ENCODE results near the gene FLT1.

The FLT1 gene

GRCh38 chr13:28349907-28350654 lies 144.8 kb downstream of the FLT1 start:
- no peak for DNase-seq (ENCODE audit: low spot score)
- FAIRE-seq, result no peak

GRCh38 chr13:28349371-28349770 lies 145.6 kb downstream of the FLT1 start:
- FAIRE-seq, result no peak

GRCh38 chr13:28347456-28348371 lies 147.2 kb downstream of the FLT1 start:
- DNase-seq (ENCODE audit: low spot score), result no peak
- no peak for FAIRE-seq

More at GRCh38 chr13:28349371-28349770, 145.6 kb downstream of the FLT1 start:
- no peak for DNase-seq (ENCODE audit: low spot score)

GRCh38 chr13:28346154-28346553 lies 148.8 kb downstream of the FLT1 start:
- FAIRE-seq (no peak), DNase-seq (ENCODE audit: low spot score) (no peak)

GRCh38 chr13:28344163-28344562 lies 150.8 kb downstream of the FLT1 start:
- no peak for FAIRE-seq
- no peak for DNase-seq (ENCODE audit: low spot score)

GRCh38 chr13:28342251-28342650 lies 152.7 kb downstream of the FLT1 start:
- no peak for FAIRE-seq
- no peak for DNase-seq (ENCODE audit: low spot score)

GRCh38 chr13:28340272-28340793 lies 154.6 kb downstream of the FLT1 start:
- FAIRE-seq (no peak), DNase-seq (ENCODE audit: low spot score) (no peak)

- DNase-seq (ENCODE audit: low spot score), result no peak
- FAIRE-seq, result no peak
Observed at GRCh38 chr13:28339419-28339818, 155.5 kb downstream of the FLT1 start.

- DNase-seq (ENCODE audit: low spot score) (no peak), FAIRE-seq (no peak)
Observed at GRCh38 chr13:28338742-28339141, 156.2 kb downstream of the FLT1 start.

GRCh38 chr13:28338006-28338574 lies 156.8 kb downstream of the FLT1 start:
- FAIRE-seq (no peak), DNase-seq (ENCODE audit: low spot score) (no peak)

GRCh38 chr13:28337166-28338005 lies 157.5 kb downstream of the FLT1 start:
- DNase-seq (ENCODE audit: low spot score) (no peak), FAIRE-seq (no peak)

- DNase-seq (ENCODE audit: low spot score) (no peak), FAIRE-seq (no peak)
Observed at GRCh38 chr13:28336193-28336657, 158.7 kb downstream of the FLT1 start.

GRCh38 chr13:28333204-28333881 lies 161.6 kb downstream of the FLT1 start:
- no peak for FAIRE-seq
- DNase-seq (ENCODE audit: low spot score), result no peak

- DNase-seq (ENCODE audit: low spot score), result no peak
- FAIRE-seq, result no peak
Observed at GRCh38 chr13:28329395-28330158, 165.4 kb downstream of the FLT1 start.

GRCh38 chr13:28328271-28328607 lies 166.7 kb downstream of the FLT1 start:
- FAIRE-seq, result no peak
- no peak for DNase-seq (ENCODE audit: low spot score)

- no peak for FAIRE-seq
- DNase-seq (ENCODE audit: low spot score), result no peak
Observed at GRCh38 chr13:28327373-28328270, 167.3 kb downstream of the FLT1 start.

- FAIRE-seq (no peak), DNase-seq (ENCODE audit: low spot score) (no peak)
Observed at GRCh38 chr13:28326056-28326455, 168.9 kb downstream of the FLT1 start.

GRCh38 chr13:28325022-28325421 lies 169.9 kb downstream of the FLT1 start:
- no peak for FAIRE-seq

More at GRCh38 chr13:28325022-28325421, 169.9 kb downstream of the FLT1 start:
- DNase-seq (ENCODE audit: low spot score), result no peak

All from RCC 7860 (cell line).